WTC11 (cell line): Measurements from ENCODE around the gene BMP8A. TPM values are rescaled to one million over a fixed set of nuclear protein-coding genes. Genes with fewer than 3 reads are reported as not detected.

ENCODE experiments used
- ATAC-seq: fragments of 200-7000 bp; cut with Tn5 transposase; 2 replicates; pipeline ENCODE4 v1.10.0; 2021; ENCODE audit warnings: mild to moderate bottlenecking, moderate library complexity
- CTCF ChIA-PET: fragments of 300-600 bp; sonication (Branson Sonifier 250); formaldehyde crosslinking; loops from one replicate; lab custom pipeline; 2021; ENCODE audit warnings: antibody characterized with exemption; lab: Charles Lee
- POLR2A ChIA-PET: fragments of 350-600 bp; sonication (Branson Sonifier 250); formaldehyde crosslinking; loops from one replicate; lab custom pipeline; 2021; ENCODE audit warnings: antibody characterized with exemption; lab: Charles Lee
- DNase-seq: peaks from one replicate; pipeline ENCODE4 v3.0.0; 2021; ENCODE audit warnings: low spot score
- H3K27ac Mint-ChIP-seq: 2 replicates; pipeline ENCODE4 v1.8.0; 2021; ENCODE audit warnings: mixed read lengths
- H3K27me3 Mint-ChIP-seq: 2 replicates; pipeline ENCODE4 v1.8.0; 2021; ENCODE audit warnings: low read depth, mild to moderate bottlenecking, moderate library complexity, mixed read lengths
- H3K36me3 Mint-ChIP-seq: 2 replicates; pipeline ENCODE4 v1.8.0; 2021; ENCODE audit warnings: mixed read lengths
- H3K4me1 Mint-ChIP-seq: 2 replicates; pipeline ENCODE4 v1.8.0; 2022; ENCODE audit warnings: mixed read lengths
- H3K4me3 Mint-ChIP-seq: 2 replicates; pipeline ENCODE4 v1.8.0; 2021; ENCODE audit warnings: mild to moderate bottlenecking, moderate library complexity, mixed read lengths
- H3K9me3 Mint-ChIP-seq: 2 replicates; pipeline ENCODE4 v1.8.0; 2021; ENCODE audit warnings: mixed read lengths
- AR ChIP-seq: fragments of 250-450 bp; sonication (Bioruptor Pico); IDR thresholded peaks from 2 replicates; pipeline ENCODE4 v1.9.0; 2021; ENCODE audit warnings: mild to moderate bottlenecking
- ARID4B ChIP-seq: sonication (generic); formaldehyde crosslinking; IDR thresholded peaks from 2 replicates; pipeline ENCODE4 v1.8.0; 2023; ENCODE audit warnings: missing genetic modification reagents, mild to moderate bottlenecking, borderline replicate concordance
- ATF1 ChIP-seq: sonication (generic); formaldehyde crosslinking; IDR thresholded peaks from 2 replicates; pipeline ENCODE4 v1.8.1; 2023; ENCODE audit warnings: mild to moderate bottlenecking, moderate library complexity, missing genetic modification reagents
- CTCF ChIP-seq: fragments of 200-600 bp; IDR thresholded peaks from 2 replicates; pipeline ENCODE4 v1.8.0; 2022; ENCODE audit warnings: antibody characterized with exemption
- ELF4 ChIP-seq: sonication (generic); formaldehyde crosslinking; IDR thresholded peaks from 2 replicates; pipeline ENCODE4 v1.8.1; 2022; ENCODE audit warnings: low read depth, mild to moderate bottlenecking, moderate library complexity, missing genetic modification reagents
- IRF1 ChIP-seq: sonication (generic); formaldehyde crosslinking; IDR thresholded peaks from 2 replicates; pipeline ENCODE4 v1.8.0; 2023; ENCODE audit warnings: missing genetic modification reagents
- KAT7 ChIP-seq: sonication (generic); formaldehyde crosslinking; IDR thresholded peaks from 2 replicates; pipeline ENCODE4 v1.8.1; 2023; ENCODE audit warnings: missing genetic modification reagents, mild to moderate bottlenecking, borderline replicate concordance
- MLX ChIP-seq: sonication (generic); formaldehyde crosslinking; IDR thresholded peaks from 2 replicates; pipeline ENCODE4 v1.8.1; 2023; ENCODE audit warnings: mild to moderate bottlenecking, missing genetic modification reagents, moderate library complexity
- RELA ChIP-seq: sonication (generic); formaldehyde crosslinking; IDR thresholded peaks from 2 replicates; pipeline ENCODE4 v1.8.1; 2022; ENCODE audit warnings: missing genetic modification reagents, mild to moderate bottlenecking, borderline replicate concordance
- SMAD3 ChIP-seq: sonication (generic); formaldehyde crosslinking; IDR thresholded peaks from 2 replicates; pipeline ENCODE4 v1.8.0; 2022; ENCODE audit warnings: missing genetic modification reagents, mild to moderate bottlenecking, borderline replicate concordance
- STAT6 ChIP-seq: sonication (generic); formaldehyde crosslinking; conservative IDR thresholded peaks from 2 replicates; pipeline ENCODE4 v1.8.1; 2023; ENCODE audit warnings: mild to moderate bottlenecking, low read depth, missing genetic modification reagents, moderate library complexity
- USF1 ChIP-seq: sonication (generic); formaldehyde crosslinking; IDR thresholded peaks from 2 replicates; pipeline ENCODE4 v1.8.0; 2022; ENCODE audit warnings: mild to moderate bottlenecking, missing genetic modification reagents
- ZNF416 ChIP-seq: fragments of 250-450 bp; sonication (Bioruptor Pico); IDR thresholded peaks from 2 replicates; pipeline ENCODE4 v1.9.0; 2021; ENCODE audit warnings: mild to moderate bottlenecking, inconsistent platforms
- ZNF425 ChIP-seq: fragments of 250-450 bp; sonication (Bioruptor Pico); conservative IDR thresholded peaks from 2 replicates; pipeline ENCODE4 v1.9.0; 2021; ENCODE audit warnings: mild to moderate bottlenecking
- total RNA-seq: library from RNA; stranded (reverse); gene quantifications from 3 replicates; pipeline ENCODE4 v1.2.3, GENCODE V29; 2021

The BMP8A gene
- total RNA-seq, 1 experiment from 2014 or later: 0.94 TPM

GRCh38 chr1:39505289-39505688 is 13.9 kb downstream of the BMP8A start (continued):
- TF ChIP-seq ZNF425: no peak

- no peaks in the 10 kb centered on the region for H3K36me3 Mint-ChIP-seq
- DNase-seq (peak; percentile 55), ATAC-seq (peak; percentile 88)
- H3K4me3 Mint-ChIP-seq: no peak overlapping the region
- H3K4me1 Mint-ChIP-seq: peaks cover 12% of the 10 kb centered on the region
- H3K27ac Mint-ChIP-seq: no peak overlapping the region
- peaks cover 13% of the 10 kb centered on the region for H3K27me3 Mint-ChIP-seq
- H3K9me3 Mint-ChIP-seq: peaks cover 1% of the 10 kb centered on the region
- POLR2A ChIA-PET: no interaction called here
- CTCF ChIA-PET: interaction anchor here (1.4 kb wide), 1 partner anchor 150 kb away, joined by 3 read pairs; no protein-coding TSS in a partner anchor
- no peak for TF ChIP-seq ZNF425
- TF ChIP-seq ARID4B: no peak
- TF ChIP-seq ATF1 (CRISPR knock-in tag): no peak
- TF ChIP-seq KAT7: no peak
- TF ChIP-seq SMAD3 (CRISPR knock-in tag): no peak
- TF ChIP-seq CTCF: no peak
- TF ChIP-seq STAT6: no peak
- TF ChIP-seq USF1 (CRISPR knock-in tag): no peak
- TF ChIP-seq ELF4: no peak
- no peak for TF ChIP-seq RELA (CRISPR knock-in tag)
- TF ChIP-seq IRF1 (CRISPR knock-in tag): no peak
- TF ChIP-seq AR: no peak
- TF ChIP-seq ZNF416 (CRISPR knock-in tag): no peak
- no peak for TF ChIP-seq MLX (CRISPR knock-in tag)
Observed at GRCh38 chr1:39507230-39507928, 15.9 kb downstream of the BMP8A start.
